ENCODE measurements around the gene DPP7.

DNA sequence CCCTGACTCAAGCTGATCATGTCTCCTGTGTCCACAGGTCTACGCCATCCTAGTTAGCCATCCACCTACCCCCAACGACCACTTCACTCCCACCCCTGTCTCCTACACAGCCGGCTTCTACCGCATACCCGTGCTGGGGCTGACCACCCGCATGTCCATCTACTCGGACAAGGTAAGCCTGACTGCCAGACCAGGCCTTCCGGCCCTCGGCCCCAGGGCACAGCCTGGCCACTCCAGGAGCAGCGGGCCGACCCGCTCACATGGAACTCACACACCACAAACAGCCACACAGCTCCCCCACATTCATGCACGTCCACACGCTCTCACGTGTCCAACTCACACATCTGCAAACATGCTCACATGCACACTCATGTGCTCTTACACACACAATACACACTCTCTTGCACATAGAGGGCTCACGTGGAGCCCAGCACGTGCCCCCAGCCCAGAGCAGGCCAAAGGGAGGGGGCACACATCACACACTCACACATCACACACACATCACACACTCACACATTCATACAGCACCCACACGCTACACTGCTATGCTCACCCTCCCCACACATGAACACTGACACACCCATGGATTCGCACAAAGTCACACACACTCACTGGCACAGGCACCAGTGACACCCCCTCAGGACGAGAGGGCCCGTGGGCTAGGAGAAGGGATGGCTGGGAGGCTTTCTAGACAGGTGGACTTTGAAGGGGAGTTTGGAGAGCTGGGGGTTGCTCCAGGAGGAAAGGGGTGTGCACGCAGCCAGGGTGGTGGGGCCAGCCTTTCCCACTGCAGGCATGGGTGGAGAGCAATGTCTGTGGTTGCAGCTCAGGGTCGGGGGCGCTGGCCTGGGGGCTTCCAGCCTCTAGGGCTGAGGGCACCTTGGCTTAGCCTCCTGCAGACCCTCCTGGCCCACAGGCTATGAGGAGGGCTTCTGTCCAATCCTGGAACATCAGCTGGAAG, 27.7 kb upstream of the DPP7 start:
- TF ChIP-seq EZH2 (IDR thresholded peaks at IDR 0.05; ENCODE audit: insufficient read depth, poor library complexity, severe bottlenecking) (no peak), EZH2phosphoT487 (IDR thresholded peaks at IDR 0.05; ENCODE audit: insufficient read depth, low read depth) (no peak)

All from GM23248 (cell line).